Measurements from ENCODE around the gene MAP3K5.

- TF ChIP-seq TCF4 (CRISPR knock-in tag; IDR thresholded peaks at IDR 0.05; ENCODE audit: borderline replicate concordance) = no peak
- no peak for TF ChIP-seq ARNTL (CRISPR knock-in tag; IDR thresholded peaks at IDR 0.05; ENCODE audit: borderline replicate concordance, low read depth)
- TF ChIP-seq CREB5 (CRISPR knock-in tag; IDR thresholded peaks at IDR 0.05; ENCODE audit: low read depth) = no peak
- TF ChIP-seq ISL1 (CRISPR knock-in tag; IDR thresholded peaks at IDR 0.05) = no peak
- TF ChIP-seq ESRRG (CRISPR knock-in tag; IDR thresholded peaks at IDR 0.05) = no peak
- TF ChIP-seq, protein P1, sequence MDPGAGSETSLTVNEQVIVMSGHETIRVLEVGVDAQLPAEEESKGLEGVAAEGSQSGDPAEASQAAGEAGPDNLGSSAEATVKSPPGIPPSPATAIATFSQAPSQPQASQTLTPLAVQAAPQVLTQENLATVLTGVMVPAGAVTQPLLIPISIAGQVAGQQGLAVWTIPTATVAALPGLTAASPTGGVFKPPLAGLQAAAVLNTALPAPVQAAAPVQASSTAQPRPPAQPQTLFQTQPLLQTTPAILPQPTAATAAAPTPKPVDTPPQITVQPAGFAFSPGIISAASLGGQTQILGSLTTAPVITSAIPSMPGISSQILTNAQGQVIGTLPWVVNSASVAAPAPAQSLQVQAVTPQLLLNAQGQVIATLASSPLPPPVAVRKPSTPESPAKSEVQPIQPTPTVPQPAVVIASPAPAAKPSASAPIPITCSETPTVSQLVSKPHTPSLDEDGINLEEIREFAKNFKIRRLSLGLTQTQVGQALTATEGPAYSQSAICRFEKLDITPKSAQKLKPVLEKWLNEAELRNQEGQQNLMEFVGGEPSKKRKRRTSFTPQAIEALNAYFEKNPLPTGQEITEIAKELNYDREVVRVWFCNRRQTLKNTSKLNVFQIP (CRISPR knock-in tag; IDR thresholded peaks at IDR 0.05; ENCODE audit: borderline replicate concordance, low read depth) = no peak
- TF ChIP-seq PATZ1 (CRISPR knock-in tag; IDR thresholded peaks at IDR 0.05; ENCODE audit: borderline replicate concordance) = no peak
- TF ChIP-seq, protein P2, sequence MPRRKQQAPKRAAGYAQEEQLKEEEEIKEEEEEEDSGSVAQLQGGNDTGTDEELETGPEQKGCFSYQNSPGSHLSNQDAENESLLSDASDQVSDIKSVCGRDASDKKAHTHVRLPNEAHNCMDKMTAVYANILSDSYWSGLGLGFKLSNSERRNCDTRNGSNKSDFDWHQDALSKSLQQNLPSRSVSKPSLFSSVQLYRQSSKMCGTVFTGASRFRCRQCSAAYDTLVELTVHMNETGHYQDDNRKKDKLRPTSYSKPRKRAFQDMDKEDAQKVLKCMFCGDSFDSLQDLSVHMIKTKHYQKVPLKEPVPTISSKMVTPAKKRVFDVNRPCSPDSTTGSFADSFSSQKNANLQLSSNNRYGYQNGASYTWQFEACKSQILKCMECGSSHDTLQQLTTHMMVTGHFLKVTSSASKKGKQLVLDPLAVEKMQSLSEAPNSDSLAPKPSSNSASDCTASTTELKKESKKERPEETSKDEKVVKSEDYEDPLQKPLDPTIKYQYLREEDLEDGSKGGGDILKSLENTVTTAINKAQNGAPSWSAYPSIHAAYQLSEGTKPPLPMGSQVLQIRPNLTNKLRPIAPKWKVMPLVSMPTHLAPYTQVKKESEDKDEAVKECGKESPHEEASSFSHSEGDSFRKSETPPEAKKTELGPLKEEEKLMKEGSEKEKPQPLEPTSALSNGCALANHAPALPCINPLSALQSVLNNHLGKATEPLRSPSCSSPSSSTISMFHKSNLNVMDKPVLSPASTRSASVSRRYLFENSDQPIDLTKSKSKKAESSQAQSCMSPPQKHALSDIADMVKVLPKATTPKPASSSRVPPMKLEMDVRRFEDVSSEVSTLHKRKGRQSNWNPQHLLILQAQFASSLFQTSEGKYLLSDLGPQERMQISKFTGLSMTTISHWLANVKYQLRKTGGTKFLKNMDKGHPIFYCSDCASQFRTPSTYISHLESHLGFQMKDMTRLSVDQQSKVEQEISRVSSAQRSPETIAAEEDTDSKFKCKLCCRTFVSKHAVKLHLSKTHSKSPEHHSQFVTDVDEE (CRISPR knock-in tag; IDR thresholded peaks at IDR 0.05) = no peak
- TF ChIP-seq ZNF8 (CRISPR knock-in tag; IDR thresholded peaks at IDR 0.05) = no peak
- no peak for TF ChIP-seq GLIS3 (CRISPR knock-in tag; IDR thresholded peaks at IDR 0.05)
- TF ChIP-seq PPARA (CRISPR knock-in tag; IDR thresholded peaks at IDR 0.05; ENCODE audit: borderline replicate concordance) = no peak
- TF ChIP-seq, protein P3, sequence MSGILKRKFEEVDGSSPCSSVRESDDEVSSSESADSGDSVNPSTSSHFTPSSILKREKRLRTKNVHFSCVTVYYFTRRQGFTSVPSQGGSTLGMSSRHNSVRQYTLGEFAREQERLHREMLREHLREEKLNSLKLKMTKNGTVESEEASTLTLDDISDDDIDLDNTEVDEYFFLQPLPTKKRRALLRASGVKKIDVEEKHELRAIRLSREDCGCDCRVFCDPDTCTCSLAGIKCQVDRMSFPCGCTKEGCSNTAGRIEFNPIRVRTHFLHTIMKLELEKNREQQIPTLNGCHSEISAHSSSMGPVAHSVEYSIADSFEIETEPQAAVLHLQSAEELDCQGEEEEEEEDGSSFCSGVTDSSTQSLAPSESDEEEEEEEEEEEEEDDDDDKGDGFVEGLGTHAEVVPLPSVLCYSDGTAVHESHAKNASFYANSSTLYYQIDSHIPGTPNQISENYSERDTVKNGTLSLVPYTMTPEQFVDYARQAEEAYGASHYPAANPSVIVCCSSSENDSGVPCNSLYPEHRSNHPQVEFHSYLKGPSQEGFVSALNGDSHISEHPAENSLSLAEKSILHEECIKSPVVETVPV (CRISPR knock-in tag; IDR thresholded peaks at IDR 0.05) = no peak
- TF ChIP-seq RARB (CRISPR knock-in tag; IDR thresholded peaks at IDR 0.05) = no peak
Observed at GRCh38 chr6:136659991-136660499, 132.2 kb downstream of the MAP3K5 start.
